HepG2 (cell line): Measurements from ENCODE around the gene CNN3. TPM values are rescaled to one million over a fixed set of nuclear protein-coding genes. Genes with fewer than 3 reads are reported as not detected.

Experiments
- ATAC-seq: fragments of 200-7000 bp; cut with Tn5 transposase; 3 replicates; pipeline ENCODE4 v1.9.1; 2020; ENCODE audit warnings: mild to moderate bottlenecking, moderate library complexity
- BruUV-seq: library from RNA; stranded (reverse); fragments of 400-500 nt; replicated peaks from 2 replicates; lab custom pipeline; 2021; lab: Mats Ljungman, UMichigan
- CTCF ChIA-PET: fragments of 300-600 bp; formaldehyde crosslinking; extraction: SDS; loops from one replicate; lab custom pipeline; 2021; ENCODE audit warnings: low total read pairs, inconsistent platforms, low intra/inter-chr PET ratio; lab: Yijun Ruan, JAX
- POLR2A ChIA-PET: fragments of 350-600 bp; sonication (Branson Sonifier 250); formaldehyde crosslinking; loops from one replicate; lab custom pipeline; 2020; ENCODE audit warnings: antibody characterized with exemption, inconsistent platforms; lab: Yijun Ruan, JAX
- DNase-seq: peaks from one replicate; pipeline ENCODE4 v3.0.0-alpha.2; 2015; ENCODE audit warnings: low spot score
- FAIRE-seq: peaks from 3 replicates; lab custom pipeline; 2011; peaks lifted over from hg19 to GRCh38; lab: Jason Lieb, UNC
- H2AFZ ChIP-seq: one replicate; pipeline ENCODE4 v1.6.1; 2011; ENCODE audit warnings: low read length, inconsistent platforms
- H3K27ac ChIP-seq: fragments of 300-600 bp; 3 replicates; pipeline ENCODE4 v1.8.0; 2011; ENCODE audit warnings: mixed run types, mild to moderate bottlenecking, mixed read lengths, low read length, inconsistent platforms; ENCODE audit not compliant: insufficient read depth; ENCODE audit errors: extremely low read length
- H3K27me3 ChIP-seq, 2 experiments: fragments of 200-600 bp in 1 of 2; 2 replicates in 1 of 2; 3 replicates in 1 of 2; pipeline versions ENCODE4 v1.6.0 to v1.8.0; 2011; ENCODE audit warnings: low read length in 2 of 2, mild to moderate bottlenecking in 2 of 2, moderate library complexity in 2 of 2, inconsistent platforms in 1 of 2; ENCODE audit not compliant: insufficient read depth in 2 of 2, control insufficient read depth in 1 of 2
- H3K36me3 ChIP-seq, 2 experiments: fragments of 200-600 bp in 1 of 2; replicated peaks in 1 of 2; 2 replicates in 1 of 2; 3 replicates in 1 of 2; pipeline versions ENCODE4 v1.5.1 to v1.8.0; 2011; ENCODE audit warnings: low read length in 2 of 2, inconsistent platforms in 1 of 2; ENCODE audit not compliant: insufficient read depth in 2 of 2, control insufficient read depth in 1 of 2
- H3K4me1 ChIP-seq: 2 replicates; pipeline ENCODE4 v1.5.1; 2012; ENCODE audit warnings: low read length, inconsistent platforms; ENCODE audit not compliant: insufficient read depth
- H3K4me2 ChIP-seq: 2 replicates; pipeline ENCODE4 v1.6.0; 2011; ENCODE audit warnings: low read depth, low read length, inconsistent platforms
- H3K4me3 ChIP-seq, 3 experiments: fragments of 200-600 bp in 1 of 3; sonication (generic), shearing (Covaris generic) in 1 of 3; replicated peaks in 1 of 3; 2 replicates each; pipeline ENCODE4 v1.5.1; 2011 to 2016; ENCODE audit warnings: low read length in 3 of 3, inconsistent platforms in 2 of 3, low read depth in 2 of 3, mild to moderate bottlenecking in 2 of 3, control low read depth in 1 of 3, mixed read lengths in 1 of 3; ENCODE audit not compliant: insufficient read depth in 1 of 3
- H3K79me2 ChIP-seq: one replicate; pipeline ENCODE4 v1.6.1; 2011; ENCODE audit warnings: low read length, inconsistent platforms; ENCODE audit not compliant: insufficient read depth
- H3K9ac ChIP-seq: 2 replicates; pipeline ENCODE4 v1.6.0; 2011; ENCODE audit warnings: mild to moderate bottlenecking, low read depth, low read length, inconsistent platforms; ENCODE audit not compliant: insufficient read depth
- H3K9me3 ChIP-seq: 2 replicates; pipeline ENCODE4 v1.5.1; 2012; ENCODE audit warnings: mild to moderate bottlenecking, low read length
- H4K20me1 ChIP-seq: 2 replicates; pipeline ENCODE4 v1.6.0; 2011; ENCODE audit warnings: inconsistent platforms, mild to moderate bottlenecking, low read length, moderate library complexity; ENCODE audit not compliant: insufficient read depth
- CHD4 ChIP-seq: fragments of 200-600 bp; sonication (generic); IDR thresholded peaks from 2 replicates; pipeline ENCODE4 v1.7.0; 2017; ENCODE audit warnings: mild to moderate bottlenecking, low read length, borderline replicate concordance
- ERF ChIP-seq: IDR thresholded peaks from 2 replicates; pipeline ENCODE4 v1.6.1; 2018; ENCODE audit warnings: missing biosample characterization, missing genetic modification reagents
- GATAD2A ChIP-seq: IDR thresholded peaks from 2 replicates; pipeline ENCODE4 v1.6.1; 2016
- GLMP ChIP-seq: sonication (generic); formaldehyde crosslinking; IDR thresholded peaks from 2 replicates; pipeline ENCODE4 v1.9.0; 2021; ENCODE audit warnings: missing genetic modification reagents, mild to moderate bottlenecking, borderline replicate concordance
- MED1 ChIP-seq: sonication (generic); formaldehyde crosslinking; IDR thresholded peaks from 2 replicates; pipeline ENCODE4 v1.4.0; 2020; ENCODE audit warnings: missing genetic modification reagents
- NONO ChIP-seq, 2 experiments: fragments of 450-650 bp in 1 of 2; sonication (generic) in 1 of 2; formaldehyde crosslinking in 1 of 2; IDR thresholded peaks in 1 of 2; conservative IDR thresholded peaks in 1 of 2; 2 replicates each; pipeline versions ENCODE4 v1.6.1 to v1.8.0; 2017 to 2022; ENCODE audit warnings: mild to moderate bottlenecking in 1 of 2, missing genetic modification reagents in 1 of 2, moderate library complexity in 1 of 2
- NR2F6 ChIP-seq, 2 experiments: IDR thresholded peaks; 2 replicates each; pipeline ENCODE4 v1.6.1; 2016; ENCODE audit warnings: antibody characterized with exemption in 1 of 2, mild to moderate bottlenecking in 1 of 2
- PAXIP1 ChIP-seq: sonication (generic); formaldehyde crosslinking; conservative IDR thresholded peaks from 2 replicates; pipeline ENCODE4 v1.4.0; 2020; ENCODE audit warnings: mild to moderate bottlenecking, missing genetic modification reagents, moderate library complexity
- REL ChIP-seq: sonication (generic); formaldehyde crosslinking; conservative IDR thresholded peaks from 2 replicates; pipeline ENCODE4 v1.8.0; 2022; ENCODE audit warnings: mild to moderate bottlenecking, missing genetic modification reagents, moderate library complexity
- RXRB ChIP-seq: IDR thresholded peaks from 2 replicates; pipeline ENCODE4 v1.6.1; 2016; ENCODE audit warnings: borderline replicate concordance, missing genetic modification reagents, missing compliant biosample characterization
- SALL1 ChIP-seq: sonication (generic); formaldehyde crosslinking; IDR thresholded peaks from 2 replicates; pipeline ENCODE4 v1.8.0; 2022; ENCODE audit warnings: mild to moderate bottlenecking, missing genetic modification reagents
- ZFY ChIP-seq: sonication (generic); formaldehyde crosslinking; IDR thresholded peaks from 2 replicates; pipeline ENCODE4 v1.4.0; 2020; ENCODE audit warnings: missing genetic modification reagents
- ZMYM3 ChIP-seq: sonication (generic); formaldehyde crosslinking; IDR thresholded peaks from 2 replicates; pipeline ENCODE4 v1.5.1; 2020; ENCODE audit warnings: mild to moderate bottlenecking, missing genetic modification reagents
- ZNF598 ChIP-seq: sonication (generic); formaldehyde crosslinking; IDR thresholded peaks from 2 replicates; pipeline ENCODE4 v1.5.1; 2020; ENCODE audit warnings: mild to moderate bottlenecking, missing genetic modification reagents, borderline replicate concordance
- ZNF607 ChIP-seq: sonication (generic); formaldehyde crosslinking; IDR thresholded peaks from 2 replicates; pipeline ENCODE4 v1.5.1; 2020; ENCODE audit warnings: missing genetic modification reagents, mild to moderate bottlenecking, borderline replicate concordance
- ZNF691 ChIP-seq: sonication (generic); formaldehyde crosslinking; IDR thresholded peaks from 2 replicates; pipeline ENCODE4 v1.4.0; 2020; ENCODE audit warnings: missing genetic modification reagents, low read depth, mild to moderate bottlenecking, borderline replicate concordance
- WGBS: methylation state at CpG from one replicate; pipeline ENCODE4 v1.1.6; 2017; ENCODE audit warnings: low lambda C conversion rate; 5-methylcytosine and 5-hydroxymethylcytosine counted together
- in situ Hi-C: cut with HindIII; loops from 2 replicates; pipeline ENCODE4 v1.10.0; 2017; ENCODE audit warnings: low pct_unique_long_range_greater_than_20kb; ENCODE audit not compliant: extremely low pct_ligation_motif_present
- intact Hi-C: fragments of 100-400 bp; cut with micrococcal nuclease; formaldehyde crosslinking; loops from one replicate; pipeline ENCODE4 v1.10.0; 2022; ENCODE audit not compliant: unreplicated experiment
- polyA plus RNA-seq, 8 experiments: library from polyadenylated mRNA; depleted of rRNA in 3 of 8; stranded (reverse) in 7 of 8; unstranded in 1 of 8; fragments of >200 nt; fragmentation: Illumina TruSeq in 4 of 8; extraction: Trizol in 4 of 8; gene quantifications; 2 replicates each; pipeline versions ENCODE4 v1.2.1 to v1.2.3, GENCODE V29; 2011 to 2016; ENCODE audit warnings: low read depth in 4 of 8, missing spikeins in 1 of 8, mixed read lengths in 1 of 8; ENCODE audit not compliant: insufficient read depth in 1 of 8
- total RNA-seq, 5 experiments: library from RNA; depleted of rRNA; stranded (reverse); fragments of >200 nt; fragmentation: Illumina TruSeq; extraction: Trizol; gene quantifications; 2 replicates each; pipeline ENCODE4 v1.2.3, GENCODE V29; 2016; ENCODE audit warnings: low read depth in 1 of 5
- TF ChIP-seq, protein P1 (sequence below): sonication (generic); formaldehyde crosslinking; IDR thresholded peaks from 2 replicates; pipeline ENCODE4 v1.5.0; 2020; ENCODE audit warnings: mild to moderate bottlenecking, low read depth, missing genetic modification reagents, borderline replicate concordance

CNN3 gene
- total and polyA plus RNA-seq, 2 of the 13 experiments (the other 11 are each of a cell fraction or from before 2014, with no cell fraction given), result 113 to 223 TPM

DNA sequence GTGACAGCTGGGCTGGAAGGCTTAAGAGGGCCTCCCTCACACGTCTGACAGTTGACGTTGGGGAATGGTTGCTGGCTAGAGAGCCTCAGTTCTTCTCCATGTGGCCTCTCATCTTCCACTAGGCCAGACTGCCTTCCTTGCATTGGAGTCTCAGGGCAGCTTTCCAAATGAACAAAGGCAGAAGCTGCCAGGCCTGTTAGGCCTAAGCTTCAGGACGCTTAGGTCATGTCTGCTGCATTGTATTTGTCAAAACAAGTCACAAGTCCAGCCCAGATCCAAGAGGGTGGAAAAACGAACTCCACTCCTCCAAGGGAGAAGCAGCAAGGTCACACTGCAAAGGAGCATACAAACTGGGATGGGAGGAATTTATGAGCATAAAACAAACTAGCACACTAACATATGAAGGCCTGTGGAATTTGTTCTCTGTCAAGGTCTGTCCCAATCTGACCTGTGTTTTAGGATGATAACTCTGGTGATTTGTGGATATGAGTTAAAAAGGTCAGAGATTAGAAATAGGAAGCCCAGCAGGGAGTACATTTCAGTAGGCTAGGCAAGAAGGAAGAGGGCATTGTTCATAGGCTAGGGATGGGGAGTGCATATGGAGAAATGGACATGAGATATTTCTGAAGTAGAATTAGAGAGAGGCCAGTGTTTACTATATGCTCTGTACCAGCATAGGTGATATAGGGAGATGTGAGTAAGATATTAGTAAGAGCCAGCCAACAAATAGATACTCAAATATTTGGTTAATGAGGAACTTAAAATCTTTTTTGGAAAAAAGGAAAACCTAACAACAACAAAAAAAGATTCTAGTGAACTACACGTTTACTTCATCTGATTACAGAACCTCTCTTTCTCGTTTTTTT, 29.1 kb upstream of the CNN3 start:
- in situ Hi-C loops (no loop called here), intact Hi-C loops (no loop called here)
- H3K36me3 ChIP-seq, result no peaks in the 10 kb centered on the region
- peak overlapping the region; percentile 45 for H3K4me2 ChIP-seq
- ChIA-PET CTCF (no interaction called here), POLR2A (interaction anchor here (0.9 kb wide), 1 partner anchor 28 kb away, joined by 3 read pairs; no protein-coding TSS in a partner anchor)
- H3K9ac ChIP-seq, result no peak overlapping the region
- no peak overlapping the region for H2AFZ ChIP-seq
- no peaks in the 10 kb centered on the region for H3K79me2 ChIP-seq
- peaks cover 81% of the 10 kb centered on the region for H3K4me1 ChIP-seq
- FAIRE-seq, result peak; percentile 85
- peak overlapping the region; percentile 70 for H3K27ac ChIP-seq
- no peaks in the 10 kb centered on the region for H3K27me3 ChIP-seq
- BruUV-seq, result no TSS peak
- peak; percentile 59 for DNase-seq
- no peak overlapping the region for H3K4me3 ChIP-seq
- 41% methylated on average over 6 of the region's 6 CpGs for WGBS
- ATAC-seq, result peak; percentile 72
- no peaks in the 10 kb centered on the region for H4K20me1 ChIP-seq
- H3K9me3 ChIP-seq, result no peaks in the 10 kb centered on the region
- peak; percentile 37 for TF ChIP-seq PAXIP1 (CRISPR knock-in tag)
- no peak for TF ChIP-seq ERF (CRISPR knock-in tag)
- TF ChIP-seq ZNF598 (CRISPR knock-in tag), result 0 out of 2 replicates have a peak, but pooled peaks have one; percentile 38
- TF ChIP-seq ZNF607 (CRISPR knock-in tag), result no peak
- TF ChIP-seq ZFY (CRISPR knock-in tag), result peak; percentile 45; the same call in 1 of the 2 replicates
- 0 out of 2 replicates have a peak, but pooled peaks have one; percentile 16 for TF ChIP-seq GATAD2A (CRISPR knock-in tag)
- no peak for TF ChIP-seq REL (CRISPR knock-in tag)
- no peak for TF ChIP-seq GLMP (CRISPR knock-in tag)
- no peak for TF ChIP-seq ZMYM3 (CRISPR knock-in tag)
- TF ChIP-seq, protein P1, sequence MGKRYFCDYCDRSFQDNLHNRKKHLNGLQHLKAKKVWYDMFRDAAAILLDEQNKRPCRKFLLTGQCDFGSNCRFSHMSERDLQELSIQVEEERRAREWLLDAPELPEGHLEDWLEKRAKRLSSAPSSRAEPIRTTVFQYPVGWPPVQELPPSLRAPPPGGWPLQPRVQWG (CRISPR knock-in tag), result no peak
- 0 out of 2 replicates have a peak, but pooled peaks have one; percentile 8 for TF ChIP-seq NR2F6 (IDR thresholded peaks at IDR 0.05)
- no peak for TF ChIP-seq NR2F6 (CRISPR knock-in tag; IDR thresholded peaks at IDR 0.05)
- no peak for TF ChIP-seq NONO (IDR thresholded peaks at IDR 0.05)
- 0 out of 2 replicates have a peak, but pooled peaks have one; percentile 21 for TF ChIP-seq NONO (CRISPR knock-in tag; conservative IDR thresholded peaks at IDR 0.05)
- TF ChIP-seq RXRB (CRISPR knock-in tag), result peak; percentile 18; the same call in 1 of the 2 replicates
- peak; percentile 51 for TF ChIP-seq SALL1 (CRISPR knock-in tag)
- TF ChIP-seq CHD4, result no peak
- 0 out of 2 replicates have a peak, but pooled peaks have one; percentile 19 for TF ChIP-seq MED1
- no peak for TF ChIP-seq ZNF691
